PC-3 (cell line): ENCODE results near the gene HNRNPA1L2.
A peak's percentile ranks its signal among the peaks of the same experiment; 100 is the strongest.

Source experiments
- CTCF ChIP-seq: fragments of 300-600 bp; sonication (generic); conservative IDR thresholded peaks from 2 replicates; pipeline ENCODE4 v1.5.1; 2017; ENCODE audit warnings: antibody characterized with exemption, low read depth, mild to moderate bottlenecking, low read length
- EZH2 ChIP-seq: fragments of 300-600 bp; sonication (generic); IDR thresholded peaks from one replicate; pipeline ENCODE4 v1.6.1; 2017; ENCODE audit warnings: antibody characterized with exemption, mild to moderate bottlenecking, low read length; ENCODE audit not compliant: unreplicated experiment
- EZH2phosphoT487 ChIP-seq: fragments of 300-600 bp; sonication (generic); IDR thresholded peaks from 2 replicates; pipeline ENCODE4 v1.6.1; 2018; ENCODE audit warnings: mild to moderate bottlenecking, antibody characterized with exemption, low read length, borderline replicate concordance

DNA sequence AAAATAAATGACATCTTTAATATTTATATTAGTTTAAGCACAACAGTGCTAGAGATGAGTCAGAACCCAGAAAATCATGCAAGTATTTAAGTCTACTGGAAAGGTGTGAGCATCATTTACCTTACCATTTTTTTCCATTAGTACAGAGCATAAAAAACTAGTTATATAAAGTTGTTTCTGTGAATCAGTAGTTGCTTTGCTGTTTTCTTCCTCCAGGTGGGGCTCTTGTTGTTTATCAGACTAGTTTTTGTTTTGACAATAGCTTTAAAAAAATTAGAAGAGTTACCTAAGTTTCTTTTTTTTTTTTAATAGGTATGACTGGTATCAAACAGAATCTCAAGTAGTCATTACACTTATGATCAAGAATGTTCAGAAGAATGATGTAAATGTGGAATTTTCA, 23.1 kb downstream of the HNRNPA1L2 start:
- TF ChIP-seq CTCF, result peak; percentile 58
- no peak for TF ChIP-seq EZH2phosphoT487
- TF ChIP-seq EZH2, result no peak
